Breast epithelium (tissue), 3 donors: ENCODE measurements around the gene NFAT5.

ENCODE experiments used
- CTCF ChIP-seq, 3 donors: fragments of 450-650 bp; IDR thresholded peaks; one replicate each; pipeline ENCODE4 v1.5.1; 2016 to 2017; ENCODE audit warnings: antibody characterized with exemption in 3 of 3, mild to moderate bottlenecking in 3 of 3, moderate library complexity in 3 of 3
- POLR2A ChIP-seq: fragments of 450-650 bp; IDR thresholded peaks from one replicate; pipeline ENCODE4 v1.6.1; 2016; ENCODE audit warnings: antibody characterized with exemption, mild to moderate bottlenecking, moderate library complexity
- POLR2AphosphoS5 ChIP-seq, 3 donors: sonication (generic); formaldehyde crosslinking; IDR thresholded peaks; one replicate each; pipeline ENCODE4 v1.6.1; 2017; ENCODE audit warnings: antibody characterized with exemption in 3 of 3

GRCh38 chr16:69534720-69535119, 31.0 kb upstream of the NFAT5 start:
- TF ChIP-seq POLR2AphosphoS5 (IDR thresholded peaks at IDR 0.05) (no peak), CTCF (IDR thresholded peaks at IDR 0.05) (no peak), POLR2A (no peak)
